A549 (cell line): ENCODE results near the gene ANKS1B. TPM values are rescaled to one million over a fixed set of nuclear protein-coding genes. Genes with fewer than 3 reads are reported as not detected.
"Not testable (repeated sequence)": the region's sequence is repeated elsewhere in the genome, so short reads cannot be mapped to it uniquely, and the experiment has no call there.

Source experiments
- ATAC-seq, 2 experiments: fragments of 200-7000 bp in 1 of 2; fragments of >200 bp in 1 of 2; cut with Nextera tagmentation in 1 of 2; cut with Tn5 transposase in 1 of 2; 3 replicates each; pipeline versions ENCODE4 v1.8.0 to v1.9.1; 2018 to 2020; ENCODE audit warnings: mild to moderate bottlenecking in 1 of 2, moderate library complexity in 1 of 2
- CTCF ChIA-PET: fragments of 300-600 bp; sonication (Branson Sonifier 250); formaldehyde crosslinking; extraction: SDS; loops from one replicate; lab custom pipeline; 2021; ENCODE audit warnings: antibody characterized with exemption, inconsistent platforms; lab: Yijun Ruan, JAX
- POLR2A ChIA-PET: fragments of 350-600 bp; formaldehyde crosslinking; extraction: SDS; loops from one replicate; lab custom pipeline; 2021; ENCODE audit warnings: antibody characterized with exemption, inconsistent platforms; lab: Yijun Ruan, JAX
- DNase-seq, 2 experiments: peaks; one replicate each; pipeline versions ENCODE4 v3.0.0 to v3.0.0-alpha.2; 2011 to 2016; ENCODE audit warnings: low read depth in 1 of 2, low spot score in 1 of 2
- FAIRE-seq: peaks from 2 replicates; lab custom pipeline; 2011; peaks lifted over from hg19 to GRCh38; lab: Jason Lieb, UNC
- H3K27ac ChIP-seq, 2 experiments: fragments of >200 bp; sonication (Bioruptor Twin); formaldehyde crosslinking; 3 replicates each; pipeline ENCODE4 v1.5.1; 2016 to 2017
- H3K4me1 ChIP-seq: fragments of >200 bp; sonication (Bioruptor Twin); formaldehyde crosslinking; 3 replicates; pipeline ENCODE4 v1.6.1; 2016
- H3K4me2 ChIP-seq: fragments of >200 bp; sonication (Bioruptor Twin); formaldehyde crosslinking; 3 replicates; pipeline ENCODE4 v1.6.1; 2016
- H3K4me3 ChIP-seq: fragments of >200 bp; sonication (Bioruptor Twin); formaldehyde crosslinking; 3 replicates; pipeline ENCODE4 v1.5.1; 2016
- H3K9me3 ChIP-seq: fragments of >200 bp; sonication (Bioruptor Twin); formaldehyde crosslinking; 3 replicates; pipeline ENCODE4 v1.6.1; 2016
- CBX2 ChIP-seq: fragments of 200-600 bp; sonication (generic); IDR thresholded peaks from 2 replicates; pipeline ENCODE4 v1.6.1; 2016; ENCODE audit warnings: low read depth, mild to moderate bottlenecking, borderline replicate concordance
- CBX8 ChIP-seq: fragments of 200-600 bp; sonication (generic); IDR thresholded peaks from 2 replicates; pipeline ENCODE4 v1.6.1; 2016
- CEBPB ChIP-seq, 2 experiments: fragments of >200 bp in 1 of 2; sonication (Bioruptor Twin) in 1 of 2; formaldehyde crosslinking in 1 of 2; IDR thresholded peaks; 2 replicates each; pipeline ENCODE4 v1.6.1; 2012 to 2016
- EHF ChIP-seq: fragments of 250-450 bp; sonication (Bioruptor Pico); IDR thresholded peaks from 2 replicates; pipeline ENCODE4 v1.5.0; 2020; ENCODE audit warnings: mild to moderate bottlenecking
- EP300 ChIP-seq, 2 experiments: fragments of >200 bp; sonication (Bioruptor Twin); formaldehyde crosslinking; IDR thresholded peaks; 2 replicates in 1 of 2; 3 replicates in 1 of 2; pipeline ENCODE4 v1.6.1; 2016 to 2017
- GATA3 ChIP-seq: IDR thresholded peaks from 2 replicates; pipeline ENCODE4 v1.6.1; 2012; ENCODE audit warnings: borderline replicate concordance
- HEYL ChIP-seq: fragments of 250-450 bp; sonication (Bioruptor Pico); IDR thresholded peaks from 2 replicates; pipeline ENCODE4 v1.8.0; 2021; ENCODE audit warnings: mild to moderate bottlenecking, moderate library complexity
- HOXB5 ChIP-seq: fragments of 250-450 bp; sonication (Bioruptor Pico); IDR thresholded peaks from 2 replicates; pipeline ENCODE4 v1.5.0; 2020; ENCODE audit warnings: mild to moderate bottlenecking, moderate library complexity
- JUNB ChIP-seq: fragments of >200 bp; sonication (Bioruptor Twin); formaldehyde crosslinking; IDR thresholded peaks from 2 replicates; pipeline ENCODE4 v1.6.1; 2016
- MYC ChIP-seq: IDR thresholded peaks from 2 replicates; pipeline ENCODE4 v1.6.1; 2012; ENCODE audit warnings: mild to moderate bottlenecking, inconsistent platforms, low read length, improper control_type of control experiment, borderline replicate concordance
- NR3C1 ChIP-seq: fragments of >200 bp; sonication (Bioruptor Twin); formaldehyde crosslinking; IDR thresholded peaks from 3 replicates; pipeline ENCODE4 v1.6.1; 2017
- POLR2A ChIP-seq: IDR thresholded peaks from 2 replicates; pipeline ENCODE4 v1.6.1; 2012; ENCODE audit warnings: mild to moderate bottlenecking, low read length
- RAD21 ChIP-seq, 2 experiments: fragments of >200 bp in 1 of 2; sonication (Bioruptor Twin) in 1 of 2; formaldehyde crosslinking in 1 of 2; IDR thresholded peaks in 1 of 2; conservative IDR thresholded peaks in 1 of 2; 2 replicates in 1 of 2; 3 replicates in 1 of 2; pipeline ENCODE4 v1.6.1; 2012 to 2018; ENCODE audit warnings: inconsistent platforms in 1 of 2
- RARB ChIP-seq: fragments of 250-450 bp; sonication (Bioruptor Pico); IDR thresholded peaks from 2 replicates; pipeline ENCODE4 v1.8.0; 2021; ENCODE audit warnings: mild to moderate bottlenecking, moderate library complexity
- RCOR1 ChIP-seq: fragments of 150-350 bp; IDR thresholded peaks from 2 replicates; pipeline ENCODE4 v1.6.1; 2014; ENCODE audit warnings: antibody characterized with exemption, low read length, low read depth
- RFX5 ChIP-seq: fragments of 450-650 bp; IDR thresholded peaks from 2 replicates; pipeline ENCODE4 v1.7.1; 2014; ENCODE audit warnings: antibody characterized with exemption, mild to moderate bottlenecking, moderate library complexity
- SMC3 ChIP-seq: fragments of >200 bp; sonication (Bioruptor Twin); formaldehyde crosslinking; IDR thresholded peaks from 3 replicates; pipeline ENCODE4 v1.6.1; 2018; ENCODE audit warnings: inconsistent platforms
- TFCP2L1 ChIP-seq: fragments of 250-450 bp; sonication (Bioruptor Pico); IDR thresholded peaks from 2 replicates; pipeline ENCODE4 v1.5.0; 2021; ENCODE audit warnings: mild to moderate bottlenecking
- TP53 ChIP-seq: fragments of 250-450 bp; sonication (Bioruptor Pico); IDR thresholded peaks from 2 replicates; pipeline ENCODE4 v1.5.0; 2021; ENCODE audit warnings: mild to moderate bottlenecking, moderate library complexity
- ZFP36 ChIP-seq: fragments of 450-650 bp; IDR thresholded peaks from 2 replicates; pipeline ENCODE4 v1.6.1; 2014; ENCODE audit warnings: borderline replicate concordance; ENCODE audit not compliant: partially characterized antibody
- WGBS: methylation state at CpG from one replicate; pipeline ENCODE4 v1.1.6; 2017; ENCODE audit errors: missing lambda C conversion rate; 5-methylcytosine and 5-hydroxymethylcytosine counted together
- polyA plus RNA-seq, 4 experiments: library from polyadenylated mRNA; depleted of rRNA in 3 of 4; stranded (reverse); fragments of >200 nt; fragmentation: RNase III in 1 of 4; extraction: RNeasy Plus Mini Kit Qiagen cat#74134 plus additional on column Dnase treatment in 1 of 4; gene quantifications; 2 replicates in 3 of 4; 3 replicates in 1 of 4; pipeline ENCODE4 v1.2.3, GENCODE V29; 2011 to 2017
- TF ChIP-seq, protein P1 (sequence below): fragments of 150-350 bp; IDR thresholded peaks from 2 replicates; pipeline ENCODE4 v1.6.1; 2014; ENCODE audit warnings: low read depth, mild to moderate bottlenecking, low read length
- TF ChIP-seq, protein P2 (sequence below): fragments of 200-600 bp; sonication (generic); IDR thresholded peaks from 2 replicates; pipeline ENCODE4 v1.6.1; 2016; ENCODE audit warnings: antibody characterized with exemption, mild to moderate bottlenecking, moderate library complexity
- TF ChIP-seq, protein P3 (sequence below): fragments of >200 bp; sonication (Bioruptor Twin); formaldehyde crosslinking; IDR thresholded peaks from 3 replicates; pipeline ENCODE4 v1.5.1; 2016
- TF ChIP-seq, protein P4 (sequence below): fragments of 250-450 bp; sonication (Bioruptor Pico); IDR thresholded peaks from 2 replicates; pipeline ENCODE4 v1.5.0; 2020; ENCODE audit warnings: low read depth, mild to moderate bottlenecking, moderate library complexity
- TF ChIP-seq, protein P5 (sequence below): fragments of >200 bp; sonication (Bioruptor Twin); formaldehyde crosslinking; IDR thresholded peaks from 3 replicates; pipeline ENCODE4 v1.6.1; 2016
- TF ChIP-seq, protein P6 (sequence below): IDR thresholded peaks from 2 replicates; pipeline ENCODE4 v1.6.1; 2012

Gene ANKS1B
- polyA plus RNA-seq, 2 of the 4 experiments (the other 2 are of a cell fraction) = 1.5 to 2.2 TPM

DNA sequence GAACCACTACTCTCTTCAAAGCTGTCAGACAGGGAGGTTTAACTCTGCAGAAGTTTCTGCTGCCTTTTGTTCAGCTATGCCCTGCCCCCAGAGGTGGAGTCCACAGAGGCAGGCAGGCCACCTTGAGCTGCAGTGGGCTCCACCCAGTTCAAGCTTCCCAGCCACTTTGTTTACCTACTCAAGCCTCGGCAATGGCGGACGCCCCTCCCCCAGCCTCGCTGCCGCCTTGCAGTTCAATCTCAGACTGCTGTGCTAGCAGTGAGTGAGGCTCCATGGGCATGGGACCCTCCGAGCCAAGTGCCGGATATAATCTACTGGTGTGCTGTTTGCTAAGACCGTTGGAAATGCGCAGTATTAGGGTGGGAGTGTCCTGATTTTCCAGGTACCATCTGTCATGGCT is 663.5 kb downstream of the ANKS1B start:
- FAIRE-seq, H3K4me2 ChIP-seq, H3K4me3 ChIP-seq, ATAC-seq, DNase-seq, POLR2A ChIA-PET, CTCF ChIA-PET, H3K27ac ChIP-seq, H3K4me1 ChIP-seq, H3K9me3 ChIP-seq: not testable (repeated sequence)
- WGBS = 27% methylated on average over 3 of the region's 9 CpGs

DNA sequence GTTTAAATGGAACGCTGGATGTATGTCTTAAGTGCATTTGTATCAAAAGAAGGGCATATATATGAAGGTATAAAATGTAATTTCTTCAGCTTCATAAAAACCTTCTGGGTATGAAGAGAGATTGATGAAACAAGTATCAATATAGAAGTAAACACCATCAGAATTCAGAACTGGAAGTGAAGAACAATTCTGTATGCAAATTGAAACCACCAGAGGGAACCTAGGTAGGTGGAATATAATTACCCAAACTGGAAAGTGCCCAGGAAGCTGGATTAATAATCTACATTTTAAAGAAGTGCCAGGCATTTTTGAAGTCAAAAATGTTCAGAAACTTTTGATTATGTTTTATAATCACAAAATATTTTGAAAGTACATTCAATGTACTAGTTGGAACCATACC is 673.4 kb downstream of the ANKS1B start:
- H3K4me2 ChIP-seq = no peak overlapping the region
- CTCF ChIA-PET = no interaction called here
- H3K9me3 ChIP-seq = no peaks in the 10 kb centered on the region
- WGBS = 2% methylated on average over 1 of the region's 1 CpG
- no peak overlapping the region for H3K27ac ChIP-seq
- no peak overlapping the region for H3K4me3 ChIP-seq
- FAIRE-seq (no peak), DNase-seq (no peak), ATAC-seq (no peak)
- POLR2A ChIA-PET = no interaction called here
- H3K4me1 ChIP-seq = no peaks in the 10 kb centered on the region
- no peak for TF ChIP-seq EHF (CRISPR knock-in tag)
- TF ChIP-seq SMC3 = no peak
- no peak for TF ChIP-seq NR3C1
- no peak for TF ChIP-seq RCOR1
- TF ChIP-seq, protein P1, sequence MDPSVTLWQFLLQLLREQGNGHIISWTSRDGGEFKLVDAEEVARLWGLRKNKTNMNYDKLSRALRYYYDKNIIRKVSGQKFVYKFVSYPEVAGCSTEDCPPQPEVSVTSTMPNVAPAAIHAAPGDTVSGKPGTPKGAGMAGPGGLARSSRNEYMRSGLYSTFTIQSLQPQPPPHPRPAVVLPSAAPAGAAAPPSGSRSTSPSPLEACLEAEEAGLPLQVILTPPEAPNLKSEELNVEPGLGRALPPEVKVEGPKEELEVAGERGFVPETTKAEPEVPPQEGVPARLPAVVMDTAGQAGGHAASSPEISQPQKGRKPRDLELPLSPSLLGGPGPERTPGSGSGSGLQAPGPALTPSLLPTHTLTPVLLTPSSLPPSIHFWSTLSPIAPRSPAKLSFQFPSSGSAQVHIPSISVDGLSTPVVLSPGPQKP = no peak
- no peak for TF ChIP-seq RARB (CRISPR knock-in tag)
- TF ChIP-seq, protein P2, sequence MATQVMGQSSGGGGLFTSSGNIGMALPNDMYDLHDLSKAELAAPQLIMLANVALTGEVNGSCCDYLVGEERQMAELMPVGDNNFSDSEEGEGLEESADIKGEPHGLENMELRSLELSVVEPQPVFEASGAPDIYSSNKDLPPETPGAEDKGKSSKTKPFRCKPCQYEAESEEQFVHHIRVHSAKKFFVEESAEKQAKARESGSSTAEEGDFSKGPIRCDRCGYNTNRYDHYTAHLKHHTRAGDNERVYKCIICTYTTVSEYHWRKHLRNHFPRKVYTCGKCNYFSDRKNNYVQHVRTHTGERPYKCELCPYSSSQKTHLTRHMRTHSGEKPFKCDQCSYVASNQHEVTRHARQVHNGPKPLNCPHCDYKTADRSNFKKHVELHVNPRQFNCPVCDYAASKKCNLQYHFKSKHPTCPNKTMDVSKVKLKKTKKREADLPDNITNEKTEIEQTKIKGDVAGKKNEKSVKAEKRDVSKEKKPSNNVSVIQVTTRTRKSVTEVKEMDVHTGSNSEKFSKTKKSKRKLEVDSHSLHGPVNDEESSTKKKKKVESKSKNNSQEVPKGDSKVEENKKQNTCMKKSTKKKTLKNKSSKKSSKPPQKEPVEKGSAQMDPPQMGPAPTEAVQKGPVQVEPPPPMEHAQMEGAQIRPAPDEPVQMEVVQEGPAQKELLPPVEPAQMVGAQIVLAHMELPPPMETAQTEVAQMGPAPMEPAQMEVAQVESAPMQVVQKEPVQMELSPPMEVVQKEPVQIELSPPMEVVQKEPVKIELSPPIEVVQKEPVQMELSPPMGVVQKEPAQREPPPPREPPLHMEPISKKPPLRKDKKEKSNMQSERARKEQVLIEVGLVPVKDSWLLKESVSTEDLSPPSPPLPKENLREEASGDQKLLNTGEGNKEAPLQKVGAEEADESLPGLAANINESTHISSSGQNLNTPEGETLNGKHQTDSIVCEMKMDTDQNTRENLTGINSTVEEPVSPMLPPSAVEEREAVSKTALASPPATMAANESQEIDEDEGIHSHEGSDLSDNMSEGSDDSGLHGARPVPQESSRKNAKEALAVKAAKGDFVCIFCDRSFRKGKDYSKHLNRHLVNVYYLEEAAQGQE = no peak
- TF ChIP-seq RAD21 (conservative IDR thresholded peaks at IDR 0.05 in 1 of 2, IDR thresholded peaks at IDR 0.05 in 1 of 2) = no peak
- TF ChIP-seq MYC = no peak
- no peak for TF ChIP-seq EP300 (IDR thresholded peaks at IDR 0.05)

DNA sequence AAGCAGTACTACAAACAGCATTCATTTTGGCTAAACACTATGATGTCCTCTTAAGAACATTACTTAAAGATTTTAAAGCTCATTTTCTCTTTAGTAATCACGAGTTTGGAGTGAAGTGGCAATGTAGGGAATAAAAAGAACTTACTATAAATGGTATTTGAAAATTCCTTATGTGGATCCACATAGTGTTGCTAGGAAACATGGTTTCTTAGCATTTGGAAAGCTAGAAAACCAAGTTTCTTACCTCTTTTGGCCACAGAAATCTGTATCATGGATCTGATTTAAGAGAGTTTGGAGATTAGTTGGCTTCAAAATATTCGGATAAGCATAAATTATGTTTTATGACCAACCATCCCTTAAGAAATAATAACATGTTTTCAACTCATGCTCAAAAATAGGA is 674.9 kb downstream of the ANKS1B start:
- Histone ChIP-seq H3K4me3 (no peak overlapping the region), H3K4me1 (no peaks in the 10 kb centered on the region), H3K4me2 (no peak overlapping the region)
- no peak for DNase-seq
- WGBS = 2% methylated on average over 2 of the region's 2 CpGs
- no peak for TF ChIP-seq RARB (CRISPR knock-in tag)
- no peak for TF ChIP-seq JUNB
- TF ChIP-seq, protein P3, sequence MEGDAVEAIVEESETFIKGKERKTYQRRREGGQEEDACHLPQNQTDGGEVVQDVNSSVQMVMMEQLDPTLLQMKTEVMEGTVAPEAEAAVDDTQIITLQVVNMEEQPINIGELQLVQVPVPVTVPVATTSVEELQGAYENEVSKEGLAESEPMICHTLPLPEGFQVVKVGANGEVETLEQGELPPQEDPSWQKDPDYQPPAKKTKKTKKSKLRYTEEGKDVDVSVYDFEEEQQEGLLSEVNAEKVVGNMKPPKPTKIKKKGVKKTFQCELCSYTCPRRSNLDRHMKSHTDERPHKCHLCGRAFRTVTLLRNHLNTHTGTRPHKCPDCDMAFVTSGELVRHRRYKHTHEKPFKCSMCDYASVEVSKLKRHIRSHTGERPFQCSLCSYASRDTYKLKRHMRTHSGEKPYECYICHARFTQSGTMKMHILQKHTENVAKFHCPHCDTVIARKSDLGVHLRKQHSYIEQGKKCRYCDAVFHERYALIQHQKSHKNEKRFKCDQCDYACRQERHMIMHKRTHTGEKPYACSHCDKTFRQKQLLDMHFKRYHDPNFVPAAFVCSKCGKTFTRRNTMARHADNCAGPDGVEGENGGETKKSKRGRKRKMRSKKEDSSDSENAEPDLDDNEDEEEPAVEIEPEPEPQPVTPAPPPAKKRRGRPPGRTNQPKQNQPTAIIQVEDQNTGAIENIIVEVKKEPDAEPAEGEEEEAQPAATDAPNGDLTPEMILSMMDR = no peak
- TF ChIP-seq RFX5 = no peak
- TF ChIP-seq TFCP2L1 = no peak
- no peak for TF ChIP-seq GATA3
- no peak for TF ChIP-seq EP300 (IDR thresholded peaks at IDR 0.05)
- TF ChIP-seq, protein P4, sequence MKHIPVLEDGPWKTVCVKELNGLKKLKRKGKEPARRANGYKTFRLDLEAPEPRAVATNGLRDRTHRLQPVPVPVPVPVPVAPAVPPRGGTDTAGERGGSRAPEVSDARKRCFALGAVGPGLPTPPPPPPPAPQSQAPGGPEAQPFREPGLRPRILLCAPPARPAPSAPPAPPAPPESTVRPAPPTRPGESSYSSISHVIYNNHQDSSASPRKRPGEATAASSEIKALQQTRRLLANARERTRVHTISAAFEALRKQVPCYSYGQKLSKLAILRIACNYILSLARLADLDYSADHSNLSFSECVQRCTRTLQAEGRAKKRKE (CRISPR knock-in tag) = no peak
- no peak for TF ChIP-seq POLR2A
- TF ChIP-seq CEBPB (IDR thresholded peaks at IDR 0.05) = no peak
- no peak for TF ChIP-seq TP53 (CRISPR knock-in tag)
- no peak for TF ChIP-seq CBX8
- TF ChIP-seq HOXB5 (CRISPR knock-in tag) = no peak
- TF ChIP-seq, protein P5, sequence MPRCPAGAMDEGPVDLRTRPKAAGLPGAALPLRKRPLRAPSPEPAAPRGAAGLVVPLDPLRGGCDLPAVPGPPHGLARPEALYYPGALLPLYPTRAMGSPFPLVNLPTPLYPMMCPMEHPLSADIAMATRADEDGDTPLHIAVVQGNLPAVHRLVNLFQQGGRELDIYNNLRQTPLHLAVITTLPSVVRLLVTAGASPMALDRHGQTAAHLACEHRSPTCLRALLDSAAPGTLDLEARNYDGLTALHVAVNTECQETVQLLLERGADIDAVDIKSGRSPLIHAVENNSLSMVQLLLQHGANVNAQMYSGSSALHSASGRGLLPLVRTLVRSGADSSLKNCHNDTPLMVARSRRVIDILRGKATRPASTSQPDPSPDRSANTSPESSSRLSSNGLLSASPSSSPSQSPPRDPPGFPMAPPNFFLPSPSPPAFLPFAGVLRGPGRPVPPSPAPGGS = no peak
- TF ChIP-seq, protein P6, sequence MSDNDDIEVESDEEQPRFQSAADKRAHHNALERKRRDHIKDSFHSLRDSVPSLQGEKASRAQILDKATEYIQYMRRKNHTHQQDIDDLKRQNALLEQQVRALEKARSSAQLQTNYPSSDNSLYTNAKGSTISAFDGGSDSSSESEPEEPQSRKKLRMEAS = no peak
- no peak for TF ChIP-seq HEYL (CRISPR knock-in tag)
- no peak for TF ChIP-seq ZFP36
- TF ChIP-seq CBX2 = no peak
- TF ChIP-seq, all 56 proteins: peak for 0
- ATAC-seq (no peak), FAIRE-seq (no peak)
- ChIA-PET POLR2A (no interaction called here), CTCF (interaction anchor here (0.6 to 1.0 kb wide), 2 partner anchors 29 to 1247 kb away, joined by 3 to 4 read pairs; no protein-coding TSS in a partner anchor)
- H3K9me3 ChIP-seq = no peaks in the 10 kb centered on the region
- no peak overlapping the region for H3K27ac ChIP-seq
